HG02840 (cell line): Measurements from ENCODE around the gene SNF8.

Source experiments
- ATAC-seq: cut with Tn5 transposase; IDR thresholded peaks from one replicate; pipeline ENCODE4 v1.9.1; 2021; ENCODE audit warnings: mild to moderate bottlenecking, moderate library complexity, moderate number of reproducible peaks; ENCODE audit not compliant: unreplicated experiment, low FRiP score

The SNF8 gene

GRCh38 chr17:48893646-48894508, 50.8 kb downstream of the SNF8 start:
- no peak for ATAC-seq

- ATAC-seq = no peak
Measured at GRCh38 chr17:48892940-48893645, 51.5 kb downstream of the SNF8 start.

GRCh38 chr17:48890086-48890485, 54.6 kb downstream of the SNF8 start:
- no peak for ATAC-seq

GRCh38 chr17:48883171-48883570, 61.5 kb downstream of the SNF8 start:
- ATAC-seq = no peak

DNA sequence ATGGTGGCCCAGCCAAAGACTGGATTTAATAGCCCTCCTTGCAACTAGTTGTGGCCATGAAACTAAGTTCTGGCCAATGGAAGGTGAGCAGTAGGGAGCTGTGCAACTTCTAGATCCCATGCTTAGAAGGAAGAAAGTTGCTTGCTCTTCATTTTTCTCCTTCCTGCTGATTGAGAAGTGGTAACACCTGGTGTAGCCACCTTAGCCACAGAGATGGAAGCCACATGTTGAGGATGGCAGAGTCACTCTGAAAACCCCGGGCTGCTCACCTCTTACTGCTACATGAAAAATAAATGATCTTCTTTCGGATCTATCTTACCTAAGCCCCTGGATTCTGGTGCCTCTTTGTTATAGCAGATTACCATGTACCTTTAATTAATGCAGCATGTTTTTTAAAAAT, 62.4 kb downstream of the SNF8 start:
- no peak for ATAC-seq
